ENCODE results near the gene LRRC7. TPM values are rescaled to one million over a fixed set of nuclear protein-coding genes. Genes with fewer than 3 reads are reported as not detected.

LRRC7 gene
- total and polyA plus RNA-seq, 2 experiments from 2014 or later: 1.2 TPM; not detected in 1

GRCh38 chr1:69993810-69994209 lies 426.1 kb downstream of the LRRC7 start:
- Mint-ChIP-seq H3K27ac (no peak overlapping the region), H3K27me3 (ENCODE audit: insufficient read depth, low read depth, poor library complexity) (no peaks in the 10 kb centered on the region), H3K36me3 (ENCODE audit: low read depth) (no peaks in the 10 kb centered on the region), H3K9me3 (peaks cover 2% of the 10 kb centered on the region; the same call in 2 of the 3 replicates), H3K4me1 (peaks cover 6% of the 10 kb centered on the region; the same call in 2 of the 3 replicates), H3K4me3 (no peak overlapping the region)
- ATAC-seq: no peak
- no peak overlapping the region for H2AFZ ChIP-seq
- no peaks in the 10 kb centered on the region for H3K36me3 ChIP-seq (ENCODE audit: insufficient read depth)
- no peaks in the 10 kb centered on the region for H3K9me2 ChIP-seq (ENCODE audit: insufficient read depth)
- H3K27ac ChIP-seq (ENCODE audit: low read depth): no peak overlapping the region
- H3K4me1 ChIP-seq (ENCODE audit: insufficient read depth): peaks cover 6% of the 10 kb centered on the region; the same call in 1 of the 2 replicates
- H3F3A ChIP-seq (replicated peaks; ENCODE audit: low read depth): no peaks in the 10 kb centered on the region
- no peaks in the 10 kb centered on the region for H3K27me3 ChIP-seq (ENCODE audit: insufficient read depth)
- no peak for DNase-seq (ENCODE audit: low spot score)
- no peak overlapping the region for H3K4me2 ChIP-seq
- H3K4me3 ChIP-seq: no peak overlapping the region
- no peak for TF ChIP-seq JUNB (IDR thresholded peaks at IDR 0.05; ENCODE audit: unreplicated experiment)
- TF ChIP-seq STAT1 (IDR thresholded peaks at IDR 0.05; ENCODE audit: unreplicated experiment): no peak
- TF ChIP-seq ZNF114 (CRISPR knock-in tag; IDR thresholded peaks at IDR 0.05): no peak
- TF ChIP-seq ETS1 (IDR thresholded peaks at IDR 0.05): no peak
- no peak for TF ChIP-seq NANOG (IDR thresholded peaks at IDR 0.05; ENCODE audit: borderline replicate concordance)
- TF ChIP-seq, protein P1, sequence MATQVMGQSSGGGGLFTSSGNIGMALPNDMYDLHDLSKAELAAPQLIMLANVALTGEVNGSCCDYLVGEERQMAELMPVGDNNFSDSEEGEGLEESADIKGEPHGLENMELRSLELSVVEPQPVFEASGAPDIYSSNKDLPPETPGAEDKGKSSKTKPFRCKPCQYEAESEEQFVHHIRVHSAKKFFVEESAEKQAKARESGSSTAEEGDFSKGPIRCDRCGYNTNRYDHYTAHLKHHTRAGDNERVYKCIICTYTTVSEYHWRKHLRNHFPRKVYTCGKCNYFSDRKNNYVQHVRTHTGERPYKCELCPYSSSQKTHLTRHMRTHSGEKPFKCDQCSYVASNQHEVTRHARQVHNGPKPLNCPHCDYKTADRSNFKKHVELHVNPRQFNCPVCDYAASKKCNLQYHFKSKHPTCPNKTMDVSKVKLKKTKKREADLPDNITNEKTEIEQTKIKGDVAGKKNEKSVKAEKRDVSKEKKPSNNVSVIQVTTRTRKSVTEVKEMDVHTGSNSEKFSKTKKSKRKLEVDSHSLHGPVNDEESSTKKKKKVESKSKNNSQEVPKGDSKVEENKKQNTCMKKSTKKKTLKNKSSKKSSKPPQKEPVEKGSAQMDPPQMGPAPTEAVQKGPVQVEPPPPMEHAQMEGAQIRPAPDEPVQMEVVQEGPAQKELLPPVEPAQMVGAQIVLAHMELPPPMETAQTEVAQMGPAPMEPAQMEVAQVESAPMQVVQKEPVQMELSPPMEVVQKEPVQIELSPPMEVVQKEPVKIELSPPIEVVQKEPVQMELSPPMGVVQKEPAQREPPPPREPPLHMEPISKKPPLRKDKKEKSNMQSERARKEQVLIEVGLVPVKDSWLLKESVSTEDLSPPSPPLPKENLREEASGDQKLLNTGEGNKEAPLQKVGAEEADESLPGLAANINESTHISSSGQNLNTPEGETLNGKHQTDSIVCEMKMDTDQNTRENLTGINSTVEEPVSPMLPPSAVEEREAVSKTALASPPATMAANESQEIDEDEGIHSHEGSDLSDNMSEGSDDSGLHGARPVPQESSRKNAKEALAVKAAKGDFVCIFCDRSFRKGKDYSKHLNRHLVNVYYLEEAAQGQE (IDR thresholded peaks at IDR 0.05; ENCODE audit: unreplicated experiment): no peak
- TF ChIP-seq ZNF331 (CRISPR knock-in tag; IDR thresholded peaks at IDR 0.05; ENCODE audit: low read depth): no peak
- no peak for TF ChIP-seq ZNF462 (CRISPR knock-in tag; IDR thresholded peaks at IDR 0.05)
- no peak for TF ChIP-seq CREB1 (CRISPR knock-in tag; IDR thresholded peaks at IDR 0.05; ENCODE audit: low read depth)
- no peak for TF ChIP-seq EZH2phosphoT487 (IDR thresholded peaks at IDR 0.05; ENCODE audit: unreplicated experiment)
- no peak for TF ChIP-seq EZH2 (IDR thresholded peaks at IDR 0.05; ENCODE audit: low read depth, unreplicated experiment)
- TF ChIP-seq POLR2AphosphoS5 (IDR thresholded peaks at IDR 0.05; ENCODE audit: low read depth): no peak
- TF ChIP-seq CTCF (conservative IDR thresholded peaks at IDR 0.05; ENCODE audit: low read depth in 2 of 2): no peak
- H4K20me1 ChIP-seq (replicated peaks; ENCODE audit: insufficient read depth): no peaks in the 10 kb centered on the region
- no peaks in the 10 kb centered on the region for H3K79me2 ChIP-seq (replicated peaks; ENCODE audit: insufficient read depth)
